ENCODE results near the gene FBXW8. TPM values are rescaled to one million over a fixed set of nuclear protein-coding genes. Genes with fewer than 3 reads are reported as not detected.

The FBXW8 gene
- total and polyA plus RNA-seq, 4 donors: 1.9 to 7.1 (median 4.9) TPM

- TF ChIP-seq HNF4G (IDR thresholded peaks at IDR 0.05): no peak
- TF ChIP-seq EGR1 (IDR thresholded peaks at IDR 0.05; ENCODE audit: low read depth in 2 of 2): no peak
Measured at GRCh38 chr12:116968986-116969385, 58.2 kb downstream of the FBXW8 start (continued).

DNA sequence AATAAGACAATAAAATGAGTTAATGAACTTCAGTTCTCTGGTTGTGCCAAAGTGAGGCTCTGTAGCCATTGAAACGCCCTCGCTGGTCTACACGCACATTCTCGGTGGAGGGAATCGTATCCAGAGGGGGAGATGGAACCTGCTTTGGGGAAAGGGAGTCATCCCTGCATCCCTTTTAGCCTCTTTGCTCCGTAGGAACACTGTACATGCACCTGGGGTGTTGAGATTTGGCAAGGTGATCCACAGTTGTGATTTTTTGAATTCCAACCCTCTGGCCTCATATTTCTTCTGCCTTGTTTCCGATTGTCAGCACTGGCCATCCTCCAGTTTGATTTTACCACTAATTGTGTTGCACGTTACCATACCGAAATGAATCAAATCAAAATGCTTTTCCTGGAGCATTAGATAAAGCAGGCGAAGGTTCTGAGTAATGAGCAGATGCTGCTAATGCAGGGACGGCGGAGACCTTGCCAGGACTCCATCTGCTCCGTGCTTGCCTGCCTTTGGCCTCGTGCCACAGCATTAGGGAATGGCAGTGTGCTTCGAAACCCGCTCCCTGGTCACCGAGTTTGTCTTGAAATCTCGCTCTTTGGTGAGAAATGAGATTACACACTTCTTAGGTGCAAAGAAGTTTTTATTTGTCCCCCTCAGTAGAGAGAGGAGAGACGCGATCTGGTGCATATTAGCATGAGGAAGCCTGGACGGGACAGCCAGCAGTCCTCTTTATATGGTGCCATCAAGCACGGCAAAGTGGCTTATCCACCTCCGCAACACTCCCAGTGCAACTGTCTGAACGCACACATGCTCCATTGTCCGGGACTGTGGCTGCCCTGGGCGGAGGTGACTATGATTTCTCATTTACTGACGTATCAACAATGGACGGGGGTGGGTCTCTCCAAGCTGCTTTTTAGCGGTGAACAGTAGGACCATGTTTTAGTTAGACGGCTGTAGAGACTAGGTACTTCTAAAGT, 59.1 kb downstream of the FBXW8 start:
- 89% methylated on average over 30 of the region's 30 CpGs for WGBS
- Histone ChIP-seq H3K9me3 (ENCODE audit: control insufficient read depth in 4 of 4, low read length in 3 of 4) (no peaks in the 10 kb centered on the region), H3K27ac (ENCODE audit: low read depth in 1 of 2, low read length in 2 of 2) (no peak overlapping the region), H3K9ac (ENCODE audit: low read depth in 1 of 2, low read length in 2 of 2) (no peak overlapping the region), H3K4me3 (ENCODE audit: low read depth in 1 of 3, low read length in 3 of 3) (no peak overlapping the region), H3K4me1 (ENCODE audit: control insufficient read depth in 4 of 4, insufficient read depth in 4 of 4, low read length in 3 of 4) (no peaks in the 10 kb centered on the region), H3K27me3 (ENCODE audit: control insufficient read depth in 4 of 4, insufficient read depth in 4 of 4, low read length in 3 of 4) (no peaks in the 10 kb centered on the region), H3K36me3 (ENCODE audit: control insufficient read depth in 4 of 4, insufficient read depth in 3 of 4, low read depth in 1 of 4, low read length in 3 of 4) (peaks cover 4 to 20% (median 9%) of the 10 kb centered on the region in 4 donors)
- DNase-seq (ENCODE audit: low spot score): no peak
- no peak for TF ChIP-seq HNF4G (IDR thresholded peaks at IDR 0.05)
- TF ChIP-seq FOXA2 (IDR thresholded peaks at IDR 0.05): no peak
- TF ChIP-seq, protein P1, sequence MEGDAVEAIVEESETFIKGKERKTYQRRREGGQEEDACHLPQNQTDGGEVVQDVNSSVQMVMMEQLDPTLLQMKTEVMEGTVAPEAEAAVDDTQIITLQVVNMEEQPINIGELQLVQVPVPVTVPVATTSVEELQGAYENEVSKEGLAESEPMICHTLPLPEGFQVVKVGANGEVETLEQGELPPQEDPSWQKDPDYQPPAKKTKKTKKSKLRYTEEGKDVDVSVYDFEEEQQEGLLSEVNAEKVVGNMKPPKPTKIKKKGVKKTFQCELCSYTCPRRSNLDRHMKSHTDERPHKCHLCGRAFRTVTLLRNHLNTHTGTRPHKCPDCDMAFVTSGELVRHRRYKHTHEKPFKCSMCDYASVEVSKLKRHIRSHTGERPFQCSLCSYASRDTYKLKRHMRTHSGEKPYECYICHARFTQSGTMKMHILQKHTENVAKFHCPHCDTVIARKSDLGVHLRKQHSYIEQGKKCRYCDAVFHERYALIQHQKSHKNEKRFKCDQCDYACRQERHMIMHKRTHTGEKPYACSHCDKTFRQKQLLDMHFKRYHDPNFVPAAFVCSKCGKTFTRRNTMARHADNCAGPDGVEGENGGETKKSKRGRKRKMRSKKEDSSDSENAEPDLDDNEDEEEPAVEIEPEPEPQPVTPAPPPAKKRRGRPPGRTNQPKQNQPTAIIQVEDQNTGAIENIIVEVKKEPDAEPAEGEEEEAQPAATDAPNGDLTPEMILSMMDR (IDR thresholded peaks at IDR 0.05; ENCODE audit: low read depth, low read length, missing input control): no peak
- TF ChIP-seq ATF3 (IDR thresholded peaks at IDR 0.05): no peak
- no peak for TF ChIP-seq SP1 (IDR thresholded peaks at IDR 0.05)
- TF ChIP-seq GABPA (IDR thresholded peaks at IDR 0.05 in 1 of 2, conservative IDR thresholded peaks at IDR 0.05 in 1 of 2): no peak
- TF ChIP-seq HNF4A (conservative IDR thresholded peaks at IDR 0.05): no peak
- TF ChIP-seq RXRA (IDR thresholded peaks at IDR 0.05): no peak
- TF ChIP-seq JUND (IDR thresholded peaks at IDR 0.05): no peak
- TF ChIP-seq, protein P2, sequence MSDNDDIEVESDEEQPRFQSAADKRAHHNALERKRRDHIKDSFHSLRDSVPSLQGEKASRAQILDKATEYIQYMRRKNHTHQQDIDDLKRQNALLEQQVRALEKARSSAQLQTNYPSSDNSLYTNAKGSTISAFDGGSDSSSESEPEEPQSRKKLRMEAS (IDR thresholded peaks at IDR 0.05): no peak
- no peak for TF ChIP-seq NR2F2 (IDR thresholded peaks at IDR 0.05)
- no peak for TF ChIP-seq EGR1 (IDR thresholded peaks at IDR 0.05; ENCODE audit: low read depth in 2 of 2)

DNA sequence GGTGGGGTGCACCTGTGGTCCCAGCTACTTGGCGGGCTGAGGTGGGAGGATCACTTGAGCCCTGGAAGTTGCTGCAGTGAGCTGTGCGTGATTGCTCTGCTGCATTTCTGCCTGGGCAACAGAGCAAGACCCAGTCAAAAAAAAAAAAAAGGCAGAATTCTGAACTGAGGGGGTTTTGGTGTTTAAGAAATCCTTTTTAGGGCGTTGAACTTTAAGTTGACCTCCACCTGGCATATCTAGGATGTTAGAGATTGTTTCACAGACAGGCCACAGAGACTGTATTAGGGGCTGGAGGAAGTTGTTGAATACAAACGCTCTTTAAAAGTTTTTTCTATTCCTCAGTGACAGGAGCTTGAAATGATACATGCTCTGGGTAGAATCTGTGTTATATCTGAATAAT, 60.5 kb downstream of the FBXW8 start:
- Histone ChIP-seq H3K9ac (ENCODE audit: low read depth in 1 of 2, low read length in 2 of 2) (no peak overlapping the region), H3K4me3 (ENCODE audit: low read depth in 1 of 3, low read length in 3 of 3) (no peak overlapping the region), H3K36me3 (ENCODE audit: control insufficient read depth in 4 of 4, insufficient read depth in 3 of 4, low read depth in 1 of 4, low read length in 3 of 4) (peaks cover 3 to 14% (median 5%) of the 10 kb centered on the region in 4 donors), H3K27me3 (ENCODE audit: control insufficient read depth in 4 of 4, insufficient read depth in 4 of 4, low read length in 3 of 4) (no peaks in the 10 kb centered on the region), H3K27ac (ENCODE audit: low read depth in 1 of 2, low read length in 2 of 2) (no peak overlapping the region), H3K4me1 (ENCODE audit: control insufficient read depth in 4 of 4, insufficient read depth in 4 of 4, low read length in 3 of 4) (no peaks in the 10 kb centered on the region), H3K9me3 (ENCODE audit: control insufficient read depth in 4 of 4, low read length in 3 of 4) (no peaks in the 10 kb centered on the region)
- 95% methylated on average over 4 of the region's 4 CpGs for WGBS
- DNase-seq (ENCODE audit: low spot score): no peak
- TF ChIP-seq RAD21 (IDR thresholded peaks at IDR 0.05): no peak
- TF ChIP-seq, protein P3, sequence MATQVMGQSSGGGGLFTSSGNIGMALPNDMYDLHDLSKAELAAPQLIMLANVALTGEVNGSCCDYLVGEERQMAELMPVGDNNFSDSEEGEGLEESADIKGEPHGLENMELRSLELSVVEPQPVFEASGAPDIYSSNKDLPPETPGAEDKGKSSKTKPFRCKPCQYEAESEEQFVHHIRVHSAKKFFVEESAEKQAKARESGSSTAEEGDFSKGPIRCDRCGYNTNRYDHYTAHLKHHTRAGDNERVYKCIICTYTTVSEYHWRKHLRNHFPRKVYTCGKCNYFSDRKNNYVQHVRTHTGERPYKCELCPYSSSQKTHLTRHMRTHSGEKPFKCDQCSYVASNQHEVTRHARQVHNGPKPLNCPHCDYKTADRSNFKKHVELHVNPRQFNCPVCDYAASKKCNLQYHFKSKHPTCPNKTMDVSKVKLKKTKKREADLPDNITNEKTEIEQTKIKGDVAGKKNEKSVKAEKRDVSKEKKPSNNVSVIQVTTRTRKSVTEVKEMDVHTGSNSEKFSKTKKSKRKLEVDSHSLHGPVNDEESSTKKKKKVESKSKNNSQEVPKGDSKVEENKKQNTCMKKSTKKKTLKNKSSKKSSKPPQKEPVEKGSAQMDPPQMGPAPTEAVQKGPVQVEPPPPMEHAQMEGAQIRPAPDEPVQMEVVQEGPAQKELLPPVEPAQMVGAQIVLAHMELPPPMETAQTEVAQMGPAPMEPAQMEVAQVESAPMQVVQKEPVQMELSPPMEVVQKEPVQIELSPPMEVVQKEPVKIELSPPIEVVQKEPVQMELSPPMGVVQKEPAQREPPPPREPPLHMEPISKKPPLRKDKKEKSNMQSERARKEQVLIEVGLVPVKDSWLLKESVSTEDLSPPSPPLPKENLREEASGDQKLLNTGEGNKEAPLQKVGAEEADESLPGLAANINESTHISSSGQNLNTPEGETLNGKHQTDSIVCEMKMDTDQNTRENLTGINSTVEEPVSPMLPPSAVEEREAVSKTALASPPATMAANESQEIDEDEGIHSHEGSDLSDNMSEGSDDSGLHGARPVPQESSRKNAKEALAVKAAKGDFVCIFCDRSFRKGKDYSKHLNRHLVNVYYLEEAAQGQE (IDR thresholded peaks at IDR 0.05): no peak
- TF ChIP-seq, protein P1 (IDR thresholded peaks at IDR 0.05; ENCODE audit: low read depth, low read length, missing input control): no peak
- no peak for TF ChIP-seq JUND (IDR thresholded peaks at IDR 0.05)
- TF ChIP-seq NR2F2 (IDR thresholded peaks at IDR 0.05): no peak
- no peak for TF ChIP-seq EGR1 (IDR thresholded peaks at IDR 0.05; ENCODE audit: low read depth in 2 of 2)
- no peak for TF ChIP-seq ATF3 (IDR thresholded peaks at IDR 0.05)
- no peak for TF ChIP-seq YY1 (IDR thresholded peaks at IDR 0.05)
- no peak for TF ChIP-seq HNF4G (IDR thresholded peaks at IDR 0.05)
- TF ChIP-seq TAF1 (conservative IDR thresholded peaks at IDR 0.05): no peak
- no peak for TF ChIP-seq RXRA (IDR thresholded peaks at IDR 0.05)
- no peak for TF ChIP-seq SP1 (IDR thresholded peaks at IDR 0.05)

All from liver (tissue), 9 donors.